Mucosa of rectum (tissue), 2 donors: Measurements from ENCODE around the gene SDC3.

Source experiments
- H3K27ac ChIP-seq, 2 donors: one replicate each; pipeline ENCODE4 v1.7.0; 2013; ENCODE audit warnings: inconsistent platforms in 2 of 2, low read depth in 2 of 2, low read length in 2 of 2
- H3K27me3 ChIP-seq, 2 donors: one replicate each; pipeline ENCODE4 v1.7.0; 2013; ENCODE audit warnings: low read length in 2 of 2; ENCODE audit not compliant: control insufficient read depth in 2 of 2, insufficient read depth in 2 of 2
- H3K36me3 ChIP-seq, 2 donors: one replicate each; pipeline ENCODE4 v1.7.0; 2013; ENCODE audit warnings: low read length in 2 of 2; ENCODE audit not compliant: control insufficient read depth in 2 of 2, insufficient read depth in 2 of 2
- H3K4me1 ChIP-seq, 2 donors: one replicate each; pipeline ENCODE4 v1.7.0; 2013; ENCODE audit warnings: low read length in 2 of 2, mild to moderate bottlenecking in 1 of 2; ENCODE audit not compliant: control insufficient read depth in 2 of 2, insufficient read depth in 2 of 2
- H3K4me3 ChIP-seq, 2 donors: one replicate each; pipeline ENCODE4 v1.7.0; 2013; ENCODE audit warnings: low read length in 2 of 2
- H3K9ac ChIP-seq, 2 donors: one replicate each; pipeline ENCODE4 v1.7.0; 2013; ENCODE audit warnings: low read length in 2 of 2, low read depth in 1 of 2, mild to moderate bottlenecking in 1 of 2
- H3K9me3 ChIP-seq, 2 donors: one replicate each; pipeline ENCODE4 v1.7.0; 2013; ENCODE audit warnings: low read length in 2 of 2; ENCODE audit not compliant: control insufficient read depth in 2 of 2
- donor health status: healthy.
- donor health status: Normal muscosa, but diverticular disease.

The SDC3 gene

GRCh38 chr1:30855686-30856259 lies 52.8 kb downstream of the SDC3 start:
- Histone ChIP-seq H3K4me3 (no peak overlapping the region), H3K9ac (no peak overlapping the region), H3K27ac (no peak overlapping the region), H3K4me1 (peaks cover 0 to 3% of the 10 kb centered on the region in 2 donors), H3K27me3 (no peaks in the 10 kb centered on the region), H3K36me3 (no peaks in the 10 kb centered on the region), H3K9me3 (no peaks in the 10 kb centered on the region)

- H3K9me3 ChIP-seq: no peaks in the 10 kb centered on the region
These were observed 55.2 kb downstream of the SDC3 start for GRCh38 chr1:30853350-30853749.

GRCh38 chr1:30852026-30852425 lies 56.5 kb downstream of the SDC3 start:
- Histone ChIP-seq H3K27me3 (no peaks in the 10 kb centered on the region), H3K9me3 (no peaks in the 10 kb centered on the region), H3K9ac (no peak overlapping the region), H3K27ac (no peak overlapping the region), H3K36me3 (no peaks in the 10 kb centered on the region), H3K4me1 (peaks cover 2 to 9% of the 10 kb centered on the region in 2 donors), H3K4me3 (no peak overlapping the region)

More at GRCh38 chr1:30853350-30853749, 55.2 kb downstream of the SDC3 start:
- Histone ChIP-seq H3K36me3 (no peaks in the 10 kb centered on the region), H3K27ac (no peak overlapping the region), H3K4me1 (peaks cover 0 to 3% of the 10 kb centered on the region in 2 donors), H3K27me3 (no peaks in the 10 kb centered on the region), H3K9ac (no peak overlapping the region), H3K4me3 (no peak overlapping the region)

GRCh38 chr1:30851286-30851685 lies 57.3 kb downstream of the SDC3 start:
- no peak overlapping the region for H3K27ac ChIP-seq
- H3K9me3 ChIP-seq: no peaks in the 10 kb centered on the region
- peaks cover 2 to 10% of the 10 kb centered on the region in 2 donors for H3K4me1 ChIP-seq
- no peak overlapping the region for H3K9ac ChIP-seq
- H3K27me3 ChIP-seq: peaks cover 0 to 2% of the 10 kb centered on the region in 2 donors
- H3K4me3 ChIP-seq: no peak overlapping the region
- H3K36me3 ChIP-seq: no peaks in the 10 kb centered on the region

- no peak overlapping the region for H3K9ac ChIP-seq
- H3K4me1 ChIP-seq: peaks cover 2 to 10% of the 10 kb centered on the region in 2 donors
- no peak overlapping the region for H3K27ac ChIP-seq
These were observed 58.0 kb downstream of the SDC3 start for GRCh38 chr1:30850607-30851006.

GRCh38 chr1:30848130-30848529 lies 60.4 kb downstream of the SDC3 start:
- Histone ChIP-seq H3K27ac (peak overlapping the region in 1 of 2 donors; percentile 9), H3K27me3 (peaks cover 0 to 2% of the 10 kb centered on the region in 2 donors), H3K9ac (no peak overlapping the region), H3K9me3 (no peaks in the 10 kb centered on the region), H3K36me3 (no peaks in the 10 kb centered on the region), H3K4me1 (peaks cover 2 to 10% of the 10 kb centered on the region in 2 donors), H3K4me3 (no peak overlapping the region)

More at GRCh38 chr1:30850607-30851006, 58.0 kb downstream of the SDC3 start:
- Histone ChIP-seq H3K4me3 (no peak overlapping the region), H3K27me3 (peaks cover 0 to 2% of the 10 kb centered on the region in 2 donors), H3K9me3 (no peaks in the 10 kb centered on the region), H3K36me3 (no peaks in the 10 kb centered on the region)

GRCh38 chr1:30847358-30847972 lies 61.1 kb downstream of the SDC3 start:
- Histone ChIP-seq H3K9ac (peak overlapping the region; percentile 41 to 68), H3K9me3 (no peaks in the 10 kb centered on the region), H3K4me3 (peak overlapping the region; percentile 31 to 42), H3K36me3 (no peaks in the 10 kb centered on the region), H3K27me3 (peaks cover 0 to 2% of the 10 kb centered on the region in 2 donors), H3K27ac (peak overlapping the region in 1 of 2 donors; percentile 58), H3K4me1 (peaks cover 2 to 10% of the 10 kb centered on the region in 2 donors)

- Histone ChIP-seq H3K4me3 (no peak overlapping the region), H3K9ac (peak overlapping the region in 1 of 2 donors; percentile 68), H3K9me3 (no peaks in the 10 kb centered on the region), H3K4me1 (peaks cover 2 to 7% of the 10 kb centered on the region in 2 donors), H3K27ac (peak overlapping the region in 1 of 2 donors; percentile 58), H3K36me3 (no peaks in the 10 kb centered on the region), H3K27me3 (peaks cover 0 to 4% of the 10 kb centered on the region in 2 donors)
These were observed 62.0 kb downstream of the SDC3 start for GRCh38 chr1:30846587-30846986.

GRCh38 chr1:30845904-30846290 lies 62.7 kb downstream of the SDC3 start:
- peaks cover 2 to 7% of the 10 kb centered on the region in 2 donors for H3K4me1 ChIP-seq
- H3K27me3 ChIP-seq: peaks cover 0 to 4% of the 10 kb centered on the region in 2 donors
- no peaks in the 10 kb centered on the region for H3K36me3 ChIP-seq
- no peaks in the 10 kb centered on the region for H3K9me3 ChIP-seq
- H3K27ac ChIP-seq: no peak overlapping the region
- H3K4me3 ChIP-seq: no peak overlapping the region
- H3K9ac ChIP-seq: no peak overlapping the region

GRCh38 chr1:30845237-30845903 lies 63.2 kb downstream of the SDC3 start:
- H3K4me3 ChIP-seq: no peak overlapping the region
- peaks cover 0 to 4% of the 10 kb centered on the region in 2 donors for H3K27me3 ChIP-seq
- no peak overlapping the region for H3K27ac ChIP-seq
- H3K36me3 ChIP-seq: no peaks in the 10 kb centered on the region
- H3K9ac ChIP-seq: no peak overlapping the region
- peaks cover 2 to 7% of the 10 kb centered on the region in 2 donors for H3K4me1 ChIP-seq
- H3K9me3 ChIP-seq: no peaks in the 10 kb centered on the region
